Measurements from ENCODE around the gene KIAA1614.

KIAA1614 gene

GRCh38 chr1:180941518-180942275, 29.0 kb downstream of the KIAA1614 start:
- DNase-seq (ENCODE audit: low read depth in 1 of 2, low spot score in 1 of 2): no peak

- no peak for DNase-seq (ENCODE audit: low read depth in 1 of 2, low spot score in 1 of 2)
These were observed 32.5 kb downstream of the KIAA1614 start for GRCh38 chr1:180945151-180945550.

GRCh38 chr1:180945551-180945950, 32.9 kb downstream of the KIAA1614 start:
- DNase-seq (ENCODE audit: low read depth in 1 of 2, low spot score in 1 of 2): no peak

GRCh38 chr1:180946056-180946455, 33.4 kb downstream of the KIAA1614 start:
- DNase-seq (ENCODE audit: low read depth in 1 of 2, low spot score in 1 of 2): no peak

GRCh38 chr1:180946541-180947498, 34.1 kb downstream of the KIAA1614 start:
- DNase-seq (ENCODE audit: low read depth in 1 of 2, low spot score in 1 of 2): no peak

GRCh38 chr1:180947499-180947885, 34.8 kb downstream of the KIAA1614 start:
- no peak for DNase-seq (ENCODE audit: low read depth in 1 of 2, low spot score in 1 of 2)

- no peak for DNase-seq (ENCODE audit: low read depth in 1 of 2, low spot score in 1 of 2)
These were observed 35.4 kb downstream of the KIAA1614 start for GRCh38 chr1:180947901-180948640.

- DNase-seq (ENCODE audit: low read depth in 1 of 2, low spot score in 1 of 2): no peak
These were observed 36.2 kb downstream of the KIAA1614 start for GRCh38 chr1:180948641-180949615.

GRCh38 chr1:180949616-180950000, 36.9 kb downstream of the KIAA1614 start:
- no peak for DNase-seq (ENCODE audit: low read depth in 1 of 2, low spot score in 1 of 2)

- no peak for DNase-seq (ENCODE audit: low read depth in 1 of 2, low spot score in 1 of 2)
These were observed 37.6 kb downstream of the KIAA1614 start for GRCh38 chr1:180950321-180950720.

GRCh38 chr1:180951186-180951745, 38.6 kb downstream of the KIAA1614 start:
- DNase-seq (ENCODE audit: low read depth in 1 of 2, low spot score in 1 of 2): no peak

GRCh38 chr1:180951836-180952656, 39.3 kb downstream of the KIAA1614 start:
- no peak for DNase-seq (ENCODE audit: low read depth in 1 of 2, low spot score in 1 of 2)

- no peak for DNase-seq (ENCODE audit: low read depth in 1 of 2, low spot score in 1 of 2)
These were observed 39.9 kb downstream of the KIAA1614 start for GRCh38 chr1:180952657-180953013.

- DNase-seq (ENCODE audit: low read depth in 1 of 2, low spot score in 1 of 2): no peak
These were observed 40.8 kb downstream of the KIAA1614 start for GRCh38 chr1:180953291-180954004.

GRCh38 chr1:180954005-180954800, 41.5 kb downstream of the KIAA1614 start:
- DNase-seq (ENCODE audit: low read depth in 1 of 2, low spot score in 1 of 2): peak; percentile 37 to 47

GRCh38 chr1:180954801-180955165, 42.1 kb downstream of the KIAA1614 start:
- no peak for DNase-seq (ENCODE audit: low read depth in 1 of 2, low spot score in 1 of 2)

GRCh38 chr1:180956028-180956640, 43.4 kb downstream of the KIAA1614 start:
- DNase-seq (ENCODE audit: low read depth in 1 of 2, low spot score in 1 of 2): no peak

All from activated T-helper 1 cell treated with anti-CD3 and anti-CD28 coated beads, Interleukin-2, amount 50 U/mL, for 16 hours (primary cell).